LNCAP (cell line): ENCODE results near the gene STAG1.

Source experiments
- TF ChIP-seq, protein P1 (sequence below): fragments of 450-650 bp; IDR thresholded peaks from 2 replicates; pipeline ENCODE4 v1.5.1; 2017; ENCODE audit warnings: mild to moderate bottlenecking

The STAG1 gene

DNA sequence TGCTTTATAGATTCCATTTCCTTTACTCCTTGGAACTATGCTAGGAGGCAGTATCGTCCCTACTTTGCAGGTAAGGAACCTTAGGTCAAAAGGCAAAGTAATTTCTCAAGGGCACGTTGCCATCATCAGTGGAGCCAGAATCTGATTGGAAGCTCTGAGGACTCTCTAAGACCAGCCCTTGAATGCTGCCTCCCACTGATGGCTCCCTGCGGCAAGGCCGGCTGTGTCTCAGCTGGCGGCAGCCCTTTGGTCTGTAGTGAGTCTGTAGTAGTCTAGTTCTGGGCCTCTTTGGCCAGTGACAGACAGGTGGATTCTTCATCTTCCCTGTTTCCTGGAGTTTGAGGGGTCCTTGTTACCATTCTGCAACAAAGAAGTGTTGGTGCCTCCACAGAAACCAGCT lies 425.9 kb downstream of the STAG1 start:
- TF ChIP-seq, protein P1, sequence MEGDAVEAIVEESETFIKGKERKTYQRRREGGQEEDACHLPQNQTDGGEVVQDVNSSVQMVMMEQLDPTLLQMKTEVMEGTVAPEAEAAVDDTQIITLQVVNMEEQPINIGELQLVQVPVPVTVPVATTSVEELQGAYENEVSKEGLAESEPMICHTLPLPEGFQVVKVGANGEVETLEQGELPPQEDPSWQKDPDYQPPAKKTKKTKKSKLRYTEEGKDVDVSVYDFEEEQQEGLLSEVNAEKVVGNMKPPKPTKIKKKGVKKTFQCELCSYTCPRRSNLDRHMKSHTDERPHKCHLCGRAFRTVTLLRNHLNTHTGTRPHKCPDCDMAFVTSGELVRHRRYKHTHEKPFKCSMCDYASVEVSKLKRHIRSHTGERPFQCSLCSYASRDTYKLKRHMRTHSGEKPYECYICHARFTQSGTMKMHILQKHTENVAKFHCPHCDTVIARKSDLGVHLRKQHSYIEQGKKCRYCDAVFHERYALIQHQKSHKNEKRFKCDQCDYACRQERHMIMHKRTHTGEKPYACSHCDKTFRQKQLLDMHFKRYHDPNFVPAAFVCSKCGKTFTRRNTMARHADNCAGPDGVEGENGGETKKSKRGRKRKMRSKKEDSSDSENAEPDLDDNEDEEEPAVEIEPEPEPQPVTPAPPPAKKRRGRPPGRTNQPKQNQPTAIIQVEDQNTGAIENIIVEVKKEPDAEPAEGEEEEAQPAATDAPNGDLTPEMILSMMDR, result no peak

DNA sequence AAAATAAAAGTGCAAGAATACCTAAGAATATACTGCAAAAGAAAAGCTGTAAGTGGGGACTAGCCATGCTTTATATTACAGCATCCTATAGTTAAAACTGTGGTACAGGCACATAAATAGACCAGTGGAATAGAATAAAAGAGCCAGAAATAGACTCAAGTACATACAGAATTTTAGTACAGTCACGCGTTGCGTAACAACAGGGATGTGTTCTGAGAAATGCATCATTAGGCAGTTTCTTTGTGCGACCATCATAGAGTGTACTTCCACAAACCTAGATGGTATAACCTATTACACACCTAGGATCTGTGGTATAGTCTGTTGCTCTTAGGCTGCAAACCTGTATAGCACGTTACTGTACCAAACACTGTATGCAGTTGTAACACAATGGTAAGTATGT lies 440.2 kb downstream of the STAG1 start:
- TF ChIP-seq, protein P1, result no peak

DNA sequence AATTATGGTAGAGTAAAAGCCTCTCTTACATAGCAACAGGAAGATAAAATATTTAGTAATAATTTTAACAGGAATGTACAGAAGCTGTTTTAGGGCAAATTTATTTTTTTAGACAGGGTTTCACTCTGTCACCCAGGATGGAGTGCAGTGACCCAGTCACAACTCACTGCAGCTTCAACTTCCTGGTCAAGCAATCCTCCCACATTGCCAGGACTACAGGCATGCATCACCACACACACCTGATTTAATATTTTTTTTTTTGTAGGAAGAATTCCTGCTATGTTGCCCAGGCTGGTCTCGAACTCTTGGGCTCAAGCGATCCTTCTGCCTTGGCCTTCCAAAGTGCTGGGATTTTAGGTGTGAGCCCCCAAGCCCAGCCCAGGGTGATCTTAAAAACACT lies 440.9 kb downstream of the STAG1 start:
- TF ChIP-seq, protein P1, result no peak

DNA sequence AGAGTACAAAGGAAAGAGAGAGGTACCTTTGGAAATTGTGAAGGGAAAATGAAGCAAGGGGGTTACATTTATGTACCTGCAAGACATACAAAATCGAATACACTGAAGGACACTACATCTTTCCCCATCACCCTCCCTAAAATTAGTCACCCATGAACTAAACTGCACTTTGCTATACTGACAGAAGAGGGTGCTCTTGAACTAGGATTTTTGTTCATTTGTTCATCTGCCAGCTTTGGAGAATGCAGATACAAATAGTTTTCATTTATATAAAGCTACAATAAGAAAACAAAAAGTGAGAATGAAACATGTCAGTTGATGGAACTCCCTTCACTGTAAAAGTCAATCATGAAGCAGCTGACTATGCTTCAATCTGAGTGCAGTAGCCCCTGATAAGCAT lies 446.3 kb downstream of the STAG1 start:
- TF ChIP-seq, protein P1, result peak; percentile 57

GRCh38 chr3:136300444-136300843 lies 451.7 kb downstream of the STAG1 start:
- TF ChIP-seq, protein P1, result no peak

DNA sequence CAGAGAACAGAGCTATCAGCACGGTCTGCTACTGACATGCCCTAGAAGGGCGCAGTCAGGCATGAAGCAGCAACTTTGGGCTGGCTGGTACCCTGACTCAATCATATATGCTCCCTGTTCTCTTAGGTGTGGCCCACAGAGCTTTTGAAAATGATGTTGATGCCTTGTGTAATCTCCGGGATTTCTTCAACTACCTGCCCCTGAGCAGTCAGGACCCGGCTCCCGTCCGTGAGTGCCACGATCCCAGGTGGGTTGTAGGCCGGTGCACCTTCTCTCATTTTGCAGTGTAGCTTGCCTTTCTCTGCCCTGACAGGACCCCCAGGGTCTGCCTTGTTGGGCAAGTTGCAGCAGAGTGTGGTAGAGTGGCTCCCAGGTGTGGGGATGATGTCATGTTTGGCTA lies 454.4 kb downstream of the STAG1 start:
- TF ChIP-seq, protein P1, result no peak

DNA sequence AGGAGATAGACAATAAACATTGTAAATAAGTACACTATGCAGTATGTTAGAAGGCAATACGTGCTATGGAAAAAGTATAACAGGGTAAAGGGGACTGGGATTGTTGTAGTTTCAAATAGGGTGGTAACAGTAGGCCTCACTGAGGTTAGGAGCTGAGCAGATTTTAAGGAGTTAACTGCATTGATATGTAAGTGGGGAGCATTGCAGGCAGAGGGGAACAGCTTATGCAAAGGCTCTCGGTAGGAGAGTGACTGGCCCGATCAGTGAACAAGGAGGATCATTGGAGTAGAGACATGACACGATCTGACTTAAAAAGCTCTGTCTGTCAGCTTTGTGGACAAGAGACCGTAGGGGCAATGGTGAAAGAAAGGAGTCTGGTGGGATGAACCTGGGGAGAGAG lies 455.2 kb downstream of the STAG1 start:
- TF ChIP-seq, protein P1, result no peak

GRCh38 chr3:136294176-136294575 lies 458.0 kb downstream of the STAG1 start:
- TF ChIP-seq, protein P1, result no peak
